ENCODE results near the gene ATF3. TPM values are rescaled to one million over a fixed set of nuclear protein-coding genes. Genes with fewer than 3 reads are reported as not detected.

ATF3 gene
- total and polyA plus RNA-seq, 4 experiments from 2014 or later, result 0.09 to 3.1 (median 2.7) TPM; not detected in 1

GRCh38 chr1:212608959-212609700 is 569 bp downstream of the ATF3 start:
- DNase-seq, result peak; percentile 54 to 67 (median 60)
- H3K27ac ChIP-seq (ENCODE audit: low read depth, low read length), result peak overlapping the region; percentile 48
- Mint-ChIP-seq H3K27ac (peak overlapping the region; percentile 68 to 96 (median 93)), H3K36me3 (peaks cover 0 to 13% of the 10 kb centered on the region in 2 donors), H3K4me1 (peaks cover 12 to 43% (median 23%) of the 10 kb centered on the region in 4 donors), H3K4me3 (peak overlapping the region; percentile 95 to 97 (median 97)), H3K27me3 (peaks cover 38 to 47% of the 10 kb centered on the region in 2 donors), H3K9me3 (no peaks in the 10 kb centered on the region)
- no peaks in the 10 kb centered on the region for H3K36me3 ChIP-seq (ENCODE audit: insufficient read depth, low read length)
- ChIA-PET CTCF (ENCODE audit: partially characterized antibody) (interaction anchor here (1.0 to 2.1 kb wide), 5 partner anchors 10 to 54 kb away, joined by 3 to 5 read pairs (median 4); no protein-coding TSS in a partner anchor), POLR2A (ENCODE audit: partially characterized antibody) (interaction anchor here (0.9 to 2.5 kb wide), 6 partner anchors 9 to 51 kb away, joined by 3 to 17 read pairs (median 4); no protein-coding TSS in a partner anchor)
- H3K4me1 ChIP-seq (ENCODE audit: insufficient read depth, low read length), result peaks cover 29% of the 10 kb centered on the region
- peak overlapping the region in 1 of 2 donors; percentile 68 for H3K4me3 ChIP-seq (ENCODE audit: low read length in 2 of 2)
- H3K27me3 ChIP-seq (ENCODE audit: insufficient read depth, low read length), result peaks cover 29% of the 10 kb centered on the region
- intact Hi-C loops (cut with micrococcal nuclease), result loop anchor here (1.0 to 5.0 kb wide), 5 partner anchors 13 to 322 kb away; partner anchors contain the start of genes NSL1, PPP2R5A and TATDN3
- H3K9me3 ChIP-seq (ENCODE audit: control insufficient read depth in 1 of 2, low read length in 2 of 2), result no peaks in the 10 kb centered on the region

GRCh38 chr1:212609701-212610574 is 1.4 kb downstream of the ATF3 start:
- Histone ChIP-seq H3K27me3 (ENCODE audit: insufficient read depth, low read length) (peaks cover 26% of the 10 kb centered on the region), H3K4me3 (ENCODE audit: low read length in 2 of 2) (peak overlapping the region in 1 of 2 donors; percentile 68), H3K4me1 (ENCODE audit: insufficient read depth, low read length) (peaks cover 29% of the 10 kb centered on the region), H3K36me3 (ENCODE audit: insufficient read depth, low read length) (no peaks in the 10 kb centered on the region), H3K9me3 (ENCODE audit: control insufficient read depth in 1 of 2, low read length in 2 of 2) (no peaks in the 10 kb centered on the region), H3K27ac (ENCODE audit: low read depth, low read length) (no peak overlapping the region)
- H3K27me3 Mint-ChIP-seq, result peaks cover 33 to 39% of the 10 kb centered on the region in 2 donors
- DNase-seq, result no peak
- POLR2A ChIA-PET (ENCODE audit: partially characterized antibody), result interaction anchor here (0.9 to 2.5 kb wide), 2 partner anchors 13 to 52 kb away, joined by 3 to 17 read pairs; no protein-coding TSS in a partner anchor
- H3K9me3 Mint-ChIP-seq, result no peaks in the 10 kb centered on the region
- intact Hi-C loops (cut with micrococcal nuclease), result loop anchor here (2.0 to 5.0 kb wide), 3 partner anchors 43 to 323 kb away; partner anchors contain the start of genes NSL1, PPP2R5A and TATDN3
- peaks cover 0 to 13% of the 10 kb centered on the region in 2 donors for H3K36me3 Mint-ChIP-seq
- H3K4me1 Mint-ChIP-seq, result peaks cover 12 to 43% (median 23%) of the 10 kb centered on the region in 4 donors
- H3K27ac Mint-ChIP-seq, result peak overlapping the region in 4 of 7 donors; percentile 29 to 90 (median 54)
- CTCF ChIA-PET (ENCODE audit: partially characterized antibody), result interaction anchor here (1.0 to 1.6 kb wide), 4 partner anchors 11 to 55 kb away, joined by 3 to 5 read pairs (median 4); no protein-coding TSS in a partner anchor
- H3K4me3 Mint-ChIP-seq, result peak overlapping the region; percentile 71 to 97 (median 88)

GRCh38 chr1:212610575-212610967 is 2.0 kb downstream of the ATF3 start:
- Mint-ChIP-seq H3K27ac (peak overlapping the region in 3 of 7 donors; percentile 45 to 80 (median 68)), H3K4me1 (peaks cover 12 to 38% (median 22%) of the 10 kb centered on the region in 4 donors), H3K36me3 (peaks cover 0 to 13% of the 10 kb centered on the region in 2 donors), H3K4me3 (peak overlapping the region; percentile 10 to 97 (median 42)), H3K9me3 (no peaks in the 10 kb centered on the region), H3K27me3 (peaks cover 27 to 33% of the 10 kb centered on the region in 2 donors)
- no peak overlapping the region for H3K4me3 ChIP-seq (ENCODE audit: low read length in 2 of 2)
- CTCF ChIA-PET (ENCODE audit: partially characterized antibody), result interaction anchor here (1.4 kb wide), 1 partner anchor 11 kb away, joined by 4 read pairs; no protein-coding TSS in a partner anchor
- DNase-seq, result no peak
- peaks cover 29% of the 10 kb centered on the region for H3K4me1 ChIP-seq (ENCODE audit: insufficient read depth, low read length)
- no peaks in the 10 kb centered on the region for H3K36me3 ChIP-seq (ENCODE audit: insufficient read depth, low read length)
- H3K9me3 ChIP-seq (ENCODE audit: control insufficient read depth in 1 of 2, low read length in 2 of 2), result no peaks in the 10 kb centered on the region
- POLR2A ChIA-PET (ENCODE audit: partially characterized antibody), result interaction anchor here (2.5 kb wide), 1 partner anchor 52 kb away, joined by 17 read pairs; no protein-coding TSS in a partner anchor
- intact Hi-C loops (cut with micrococcal nuclease), result no loop called here
- no peak overlapping the region for H3K27ac ChIP-seq (ENCODE audit: low read depth, low read length)
- peaks cover 20% of the 10 kb centered on the region for H3K27me3 ChIP-seq (ENCODE audit: insufficient read depth, low read length)

GRCh38 chr1:212611000-212611948 is 2.7 kb downstream of the ATF3 start:
- CTCF ChIA-PET (ENCODE audit: partially characterized antibody), result interaction anchor here (1.2 to 1.4 kb wide), 3 partner anchors 12 to 17 kb away, joined by 3 to 4 read pairs (median 3); no protein-coding TSS in a partner anchor

GRCh38 chr1:212612041-212612961 is 3.7 kb downstream of the ATF3 start:
- Histone ChIP-seq H3K27me3 (ENCODE audit: insufficient read depth, low read length) (peaks cover 4% of the 10 kb centered on the region), H3K27ac (ENCODE audit: low read depth, low read length) (no peak overlapping the region), H3K9me3 (ENCODE audit: control insufficient read depth in 1 of 2, low read length in 2 of 2) (no peaks in the 10 kb centered on the region), H3K4me1 (ENCODE audit: insufficient read depth, low read length) (peaks cover 17% of the 10 kb centered on the region), H3K36me3 (ENCODE audit: insufficient read depth, low read length) (no peaks in the 10 kb centered on the region), H3K4me3 (ENCODE audit: low read length in 2 of 2) (no peak overlapping the region)
- H3K9me3 Mint-ChIP-seq, result no peaks in the 10 kb centered on the region
- ChIA-PET POLR2A (ENCODE audit: partially characterized antibody) (interaction anchor here (0.8 kb wide), 1 partner anchor 786 kb away, joined by 3 read pairs; no protein-coding TSS in a partner anchor), CTCF (ENCODE audit: partially characterized antibody) (interaction anchor here (1.2 to 1.4 kb wide), 2 partner anchors 16 kb away, joined by 3 read pairs; no protein-coding TSS in a partner anchor)
- no peak overlapping the region for H3K4me3 Mint-ChIP-seq
- peak overlapping the region in 2 of 7 donors; percentile 9 to 66 for H3K27ac Mint-ChIP-seq
- no peak for DNase-seq
- H3K4me1 Mint-ChIP-seq, result peaks cover 7 to 21% (median 11%) of the 10 kb centered on the region in 4 donors
- peaks cover 14 to 22% of the 10 kb centered on the region in 2 donors for H3K27me3 Mint-ChIP-seq
- intact Hi-C loops (cut with micrococcal nuclease), result no loop called here
- peaks cover 0 to 12% of the 10 kb centered on the region in 2 donors for H3K36me3 Mint-ChIP-seq

More at GRCh38 chr1:212611000-212611948, 2.7 kb downstream of the ATF3 start:
- Histone ChIP-seq H3K4me1 (ENCODE audit: insufficient read depth, low read length) (peaks cover 27% of the 10 kb centered on the region), H3K4me3 (ENCODE audit: low read length in 2 of 2) (no peak overlapping the region), H3K27ac (ENCODE audit: low read depth, low read length) (no peak overlapping the region), H3K36me3 (ENCODE audit: insufficient read depth, low read length) (no peaks in the 10 kb centered on the region), H3K27me3 (ENCODE audit: insufficient read depth, low read length) (peaks cover 13% of the 10 kb centered on the region), H3K9me3 (ENCODE audit: control insufficient read depth in 1 of 2, low read length in 2 of 2) (no peaks in the 10 kb centered on the region)
- no peaks in the 10 kb centered on the region for H3K9me3 Mint-ChIP-seq
- H3K4me1 Mint-ChIP-seq, result peaks cover 12 to 31% (median 19%) of the 10 kb centered on the region in 4 donors
- H3K4me3 Mint-ChIP-seq, result peak overlapping the region in 3 of 8 donors; percentile 22 to 97 (median 51)
- H3K27me3 Mint-ChIP-seq, result peaks cover 20 to 27% of the 10 kb centered on the region in 2 donors
- DNase-seq, result no peak
- intact Hi-C loops (cut with micrococcal nuclease), result no loop called here
- peak overlapping the region in 1 of 7 donors; percentile 80 for H3K27ac Mint-ChIP-seq
- H3K36me3 Mint-ChIP-seq, result peaks cover 0 to 13% of the 10 kb centered on the region in 2 donors
- POLR2A ChIA-PET (ENCODE audit: partially characterized antibody), result no interaction called here

All from CD4-positive, alpha-beta memory T cell (primary cell).